ACC112 (cell line): ENCODE results near the gene TRIM15.
A peak's percentile ranks its signal among the peaks of the same experiment; 100 is the strongest.

Experiments
- H2AFZ ChIP-seq: fragments of 200-600 bp; sonication (generic); one replicate; pipeline ENCODE4 v1.6.0; 2017; ENCODE audit warnings: antibody characterized with exemption, low read length; ENCODE audit not compliant: unreplicated experiment
- H3K27ac ChIP-seq: fragments of 200-600 bp; sonication (generic); 2 replicates; pipeline ENCODE4 v1.5.1; 2014; ENCODE audit warnings: low read depth, mild to moderate bottlenecking, antibody characterized with exemption, low read length, moderate library complexity
- H3K27me3 ChIP-seq: fragments of 200-600 bp; sonication (generic); 2 replicates; pipeline ENCODE4 v1.6.1; 2014; ENCODE audit warnings: mild to moderate bottlenecking, antibody characterized with exemption, low read length, moderate library complexity, mixed read lengths; ENCODE audit not compliant: insufficient read depth
- H3K36me3 ChIP-seq: fragments of 200-600 bp; sonication (generic); 2 replicates; pipeline ENCODE4 v1.6.1; 2016; ENCODE audit warnings: mild to moderate bottlenecking, antibody characterized with exemption, low read length, moderate library complexity, mixed read lengths; ENCODE audit not compliant: insufficient read depth
- H3K4me1 ChIP-seq: fragments of 200-600 bp; sonication (generic); one replicate; pipeline ENCODE4 v1.6.1; 2016; ENCODE audit warnings: low read length, mixed read lengths; ENCODE audit not compliant: insufficient read depth, unreplicated experiment, control insufficient read depth
- H3K4me3 ChIP-seq: fragments of 200-600 bp; sonication (generic); 2 replicates; pipeline ENCODE4 v1.5.1; 2014; ENCODE audit warnings: mild to moderate bottlenecking, low read depth, low read length
- H3K79me2 ChIP-seq: fragments of 200-600 bp; sonication (generic); one replicate; pipeline ENCODE4 v1.6.0; 2016; ENCODE audit warnings: low read length; ENCODE audit not compliant: control insufficient read depth, unreplicated experiment, insufficient read depth

Gene TRIM15

GRCh38 chr6:30200551-30201281, 37.4 kb downstream of the TRIM15 start:
- Histone ChIP-seq H3K27me3 (no peaks in the 10 kb centered on the region), H3K4me1 (peaks cover 4% of the 10 kb centered on the region), H3K27ac (no peak overlapping the region), H3K36me3 (peaks cover 17% of the 10 kb centered on the region; the same call in 1 of the 2 replicates), H2AFZ (no peak overlapping the region), H3K79me2 (peaks cover 43% of the 10 kb centered on the region), H3K4me3 (no peak overlapping the region)

GRCh38 chr6:30202366-30202765, 39.0 kb downstream of the TRIM15 start:
- Histone ChIP-seq H3K4me3 (no peak overlapping the region), H3K27me3 (no peaks in the 10 kb centered on the region), H3K79me2 (peaks cover 60% of the 10 kb centered on the region), H2AFZ (no peak overlapping the region), H3K4me1 (peaks cover 20% of the 10 kb centered on the region), H3K36me3 (peaks cover 10% of the 10 kb centered on the region; the same call in 1 of the 2 replicates), H3K27ac (no peak overlapping the region)

GRCh38 chr6:30204116-30204515, 40.8 kb downstream of the TRIM15 start:
- Histone ChIP-seq H3K4me1 (peaks cover 33% of the 10 kb centered on the region), H3K27ac (no peak overlapping the region), H2AFZ (no peak overlapping the region), H3K36me3 (peaks cover 10% of the 10 kb centered on the region; the same call in 1 of the 2 replicates), H3K27me3 (no peaks in the 10 kb centered on the region), H3K4me3 (no peak overlapping the region), H3K79me2 (peaks cover 77% of the 10 kb centered on the region)

GRCh38 chr6:30206152-30206551, 42.8 kb downstream of the TRIM15 start:
- Histone ChIP-seq H3K79me2 (peaks cover 83% of the 10 kb centered on the region), H3K36me3 (no peaks in the 10 kb centered on the region), H2AFZ (no peak overlapping the region), H3K27ac (peak overlapping the region; percentile 38), H3K4me1 (peaks cover 42% of the 10 kb centered on the region), H3K4me3 (no peak overlapping the region), H3K27me3 (no peaks in the 10 kb centered on the region)

DNA sequence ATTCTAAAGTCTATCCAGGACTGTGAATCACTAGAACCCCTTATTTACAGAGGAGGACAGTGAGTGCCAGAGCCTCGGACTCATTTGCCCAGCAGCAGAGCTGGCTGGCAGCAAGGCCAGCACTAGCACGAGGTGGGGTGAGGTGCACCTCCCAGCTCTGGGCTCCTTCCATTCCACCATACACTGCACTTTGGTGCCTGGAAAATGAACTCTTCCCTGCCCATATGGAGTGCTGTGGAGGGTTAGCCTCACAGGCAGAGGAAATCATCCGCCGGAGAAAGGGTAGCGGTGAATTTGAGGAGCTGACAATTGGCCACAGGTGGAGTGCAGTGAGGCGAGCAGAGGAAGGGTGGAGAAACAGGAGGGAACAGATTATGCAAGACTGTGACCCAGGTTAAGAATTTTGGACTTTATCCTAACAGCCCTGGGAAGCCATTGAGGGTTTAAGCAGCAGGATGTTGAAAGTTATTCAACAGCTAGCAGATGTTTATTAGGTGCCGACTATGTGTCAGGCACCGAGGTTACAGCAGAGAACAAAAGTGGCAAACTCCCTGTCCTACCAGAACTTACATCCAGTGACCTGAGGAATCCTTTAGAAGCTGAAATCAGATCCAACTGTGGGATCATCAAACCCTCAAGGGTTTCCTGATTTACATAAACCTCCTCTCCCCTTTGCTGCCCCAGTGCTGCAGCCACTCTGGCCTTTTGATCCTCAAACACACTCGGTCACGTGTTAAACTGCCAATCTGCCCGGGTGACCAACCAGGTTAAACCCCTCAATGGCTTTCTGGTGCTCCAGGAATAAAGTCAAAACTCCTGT, 43.7 kb downstream of the TRIM15 start:
- Histone ChIP-seq H3K36me3 (no peaks in the 10 kb centered on the region), H3K27ac (peak overlapping the region; percentile 38), H3K4me3 (peak overlapping the region; percentile 5; the same call in 1 of the 2 replicates), H3K27me3 (no peaks in the 10 kb centered on the region), H3K79me2 (peaks cover 88% of the 10 kb centered on the region), H3K4me1 (peaks cover 51% of the 10 kb centered on the region), H2AFZ (no peak overlapping the region)

DNA sequence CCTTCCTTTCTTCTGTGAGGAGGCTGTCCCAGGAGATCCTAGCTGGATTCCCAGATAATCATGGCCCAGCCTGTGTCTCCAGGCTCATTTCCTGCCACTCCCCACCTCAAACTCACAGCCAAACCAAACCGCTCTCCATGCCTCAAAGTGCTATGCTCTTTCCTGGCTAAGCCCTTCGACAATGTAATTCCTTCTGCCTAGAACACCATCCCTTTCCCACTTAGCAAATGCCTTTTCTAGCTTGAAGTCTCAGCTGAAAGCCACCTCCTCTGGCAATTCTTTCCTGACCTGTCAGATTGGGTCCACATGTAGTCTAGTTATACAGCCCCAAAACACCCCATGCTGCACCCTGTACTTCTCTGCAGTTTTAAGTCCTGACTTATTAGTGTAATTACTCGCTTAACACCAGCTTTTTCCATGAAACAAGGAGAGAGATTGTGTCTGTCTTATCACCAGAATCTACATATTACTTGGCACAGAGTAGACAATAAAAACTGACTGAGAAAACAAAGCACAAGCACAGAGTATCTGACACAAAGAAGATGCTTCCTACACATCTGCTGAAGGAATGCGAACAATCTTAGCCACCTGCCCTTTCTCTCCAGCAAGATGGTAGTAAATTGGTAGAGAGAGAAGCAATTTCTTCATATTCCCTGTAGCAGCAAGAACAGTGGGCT, 44.4 kb downstream of the TRIM15 start:
- no peaks in the 10 kb centered on the region for H3K36me3 ChIP-seq
- no peak overlapping the region for H2AFZ ChIP-seq
- peaks cover 89% of the 10 kb centered on the region for H3K79me2 ChIP-seq
- no peaks in the 10 kb centered on the region for H3K27me3 ChIP-seq
- H3K4me3 ChIP-seq = peak overlapping the region; percentile 5; the same call in 1 of the 2 replicates
- H3K4me1 ChIP-seq = peaks cover 50% of the 10 kb centered on the region
- H3K27ac ChIP-seq = peak overlapping the region; percentile 38; the same call in 1 of the 2 replicates

GRCh38 chr6:30211306-30211705, 48.0 kb downstream of the TRIM15 start:
- peaks cover 45% of the 10 kb centered on the region for H3K4me1 ChIP-seq
- no peaks in the 10 kb centered on the region for H3K36me3 ChIP-seq
- H3K4me3 ChIP-seq = peak overlapping the region; percentile 83
- no peak overlapping the region for H2AFZ ChIP-seq
- H3K79me2 ChIP-seq = peaks cover 64% of the 10 kb centered on the region
- H3K27ac ChIP-seq = no peak overlapping the region
- no peaks in the 10 kb centered on the region for H3K27me3 ChIP-seq

DNA sequence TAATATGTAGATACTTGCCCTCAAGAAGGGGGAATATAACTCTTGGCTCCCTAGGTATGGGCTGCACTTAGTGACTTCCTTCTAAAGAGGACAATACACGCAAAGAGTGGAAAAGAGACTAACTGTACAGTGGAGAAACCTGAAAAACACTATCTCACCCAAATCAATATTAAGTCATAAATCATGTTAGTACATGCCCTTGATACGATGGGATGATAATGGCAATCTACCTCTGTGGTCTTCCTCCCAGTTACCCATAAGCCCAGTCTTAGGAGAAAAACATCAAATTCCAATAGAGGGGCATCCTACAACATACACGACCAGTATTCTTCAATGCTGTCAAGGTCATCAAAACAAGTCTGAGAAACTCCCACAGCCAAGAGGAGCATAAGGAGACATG, 48.6 kb downstream of the TRIM15 start:
- H3K36me3 ChIP-seq = no peaks in the 10 kb centered on the region
- H3K27me3 ChIP-seq = no peaks in the 10 kb centered on the region
- peaks cover 58% of the 10 kb centered on the region for H3K79me2 ChIP-seq
- H2AFZ ChIP-seq = no peak overlapping the region
- peak overlapping the region; percentile 83 for H3K4me3 ChIP-seq
- H3K4me1 ChIP-seq = peaks cover 39% of the 10 kb centered on the region
- H3K27ac ChIP-seq = no peak overlapping the region

DNA sequence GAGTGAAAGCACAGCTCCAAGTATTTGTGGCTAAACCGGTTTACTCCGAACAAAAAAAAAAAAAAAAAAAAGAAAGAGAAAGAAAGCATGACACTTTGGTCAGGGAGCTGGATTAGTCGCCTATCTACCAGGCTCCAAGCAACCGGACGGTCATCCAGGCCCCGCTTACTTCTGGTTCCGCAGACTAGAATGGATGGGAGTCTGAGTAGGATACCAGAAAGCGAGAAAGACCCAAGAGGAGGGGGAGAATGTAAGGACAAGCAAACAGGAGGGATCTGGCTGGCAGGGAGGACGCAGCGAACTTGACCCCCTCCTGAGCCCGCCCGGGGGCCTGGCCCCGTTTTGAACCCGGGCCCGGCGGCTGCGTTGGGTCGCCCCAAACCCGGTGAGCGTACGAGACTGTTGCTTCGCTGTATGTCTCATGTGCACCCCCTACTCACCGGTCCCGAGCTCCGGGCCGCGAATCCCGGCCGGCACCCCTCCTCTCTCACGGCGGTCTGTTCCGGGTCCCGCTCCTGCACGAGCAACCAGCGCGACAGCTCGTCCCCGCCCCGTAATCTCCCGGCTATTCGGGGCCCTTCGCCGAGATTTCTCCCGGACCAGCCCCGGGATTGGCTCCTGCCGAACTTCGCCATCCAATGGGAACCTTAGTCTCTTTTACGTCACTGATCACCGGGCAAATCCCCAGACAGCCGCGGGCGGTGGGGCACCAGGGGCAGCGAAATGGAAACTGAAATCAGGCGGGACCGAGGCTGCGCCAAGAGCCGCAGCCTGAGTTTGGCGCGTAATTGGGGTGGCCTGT, 49.7 kb downstream of the TRIM15 start, which contains the start of gene TRIM26:
Gene TRIM26 (minus strand): TSS at position 542 of the 802 bp plus-strand sequence. CDS start 14,303 bp downstream, outside the sequence.
- Histone ChIP-seq H3K79me2 (peaks cover 47% of the 10 kb centered on the region), H3K4me3 (peak within 1 kb of the TSS; percentile 83), H3K4me1 (peaks cover 27% of the 10 kb centered on the region), H3K27me3 (no peaks in the 10 kb centered on the region), H3K36me3 (no peaks in the 10 kb centered on the region), H3K27ac (peak within 1 kb of the TSS; percentile 90), H2AFZ (peak within 1 kb of the TSS; percentile 89)

GRCh38 chr6:30213667-30213956, 50.3 kb downstream of the TRIM15 start:
- Histone ChIP-seq H3K79me2 (peaks cover 41% of the 10 kb centered on the region), H3K27me3 (no peaks in the 10 kb centered on the region), H3K4me1 (peaks cover 22% of the 10 kb centered on the region), H3K4me3 (peak overlapping the region; percentile 83), H3K27ac (peak overlapping the region; percentile 90), H2AFZ (peak overlapping the region; percentile 70), H3K36me3 (no peaks in the 10 kb centered on the region)
